WTC11 (cell line): ENCODE results near the gene OR1D5.

Experiments used
- ATF1 ChIP-seq: sonication (generic); formaldehyde crosslinking; IDR thresholded peaks from 2 replicates; pipeline ENCODE4 v1.8.1; 2023; ENCODE audit warnings: mild to moderate bottlenecking, moderate library complexity, missing genetic modification reagents
- CREB1 ChIP-seq: sonication (generic); formaldehyde crosslinking; IDR thresholded peaks from 2 replicates; pipeline ENCODE4 v1.8.0; 2023; ENCODE audit warnings: mild to moderate bottlenecking, missing genetic modification reagents
- CREM ChIP-seq: sonication (generic); formaldehyde crosslinking; IDR thresholded peaks from 2 replicates; pipeline ENCODE4 v1.8.1; 2022; ENCODE audit warnings: mild to moderate bottlenecking, missing genetic modification reagents, moderate library complexity
- CTCF ChIP-seq: fragments of 200-600 bp; IDR thresholded peaks from 2 replicates; pipeline ENCODE4 v1.8.0; 2022; ENCODE audit warnings: antibody characterized with exemption
- JUN ChIP-seq: sonication (generic); formaldehyde crosslinking; IDR thresholded peaks from 2 replicates; pipeline ENCODE4 v1.8.0; 2023; ENCODE audit warnings: mild to moderate bottlenecking, missing genetic modification reagents
- MAX ChIP-seq: sonication (generic); formaldehyde crosslinking; IDR thresholded peaks from 2 replicates; pipeline ENCODE4 v1.8.0; 2022; ENCODE audit warnings: mild to moderate bottlenecking, missing genetic modification reagents
- NFYB ChIP-seq: sonication (generic); formaldehyde crosslinking; conservative IDR thresholded peaks from 2 replicates; pipeline ENCODE4 v1.8.0; 2022; ENCODE audit warnings: low read depth, missing genetic modification reagents
- NR3C1 ChIP-seq: sonication (generic); formaldehyde crosslinking; conservative IDR thresholded peaks from 2 replicates; pipeline ENCODE4 v1.8.1; 2023; ENCODE audit warnings: low read depth, mild to moderate bottlenecking, missing genetic modification reagents
- ZNF263 ChIP-seq: sonication (generic); formaldehyde crosslinking; IDR thresholded peaks from 2 replicates; pipeline ENCODE4 v1.8.1; 2022; ENCODE audit warnings: low read depth, mild to moderate bottlenecking, moderate library complexity, missing genetic modification reagents

GRCh38 chr17:3032258-3033247, 30.9 kb downstream of the OR1D5 start:
- TF ChIP-seq CTCF (no peak), NFYB (CRISPR knock-in tag) (no peak), MAX (CRISPR knock-in tag) (no peak), ZNF263 (CRISPR knock-in tag) (no peak), JUN (CRISPR knock-in tag) (no peak), NR3C1 (CRISPR knock-in tag) (no peak), CREB1 (CRISPR knock-in tag) (no peak), CREM (CRISPR knock-in tag) (no peak), ATF1 (no peak)
